Activated naive CD4-positive, alpha-beta T cell treated with anti-CD3 and anti-CD28 coated beads, Interleukin-2, amount 10 ng/mL, durations not matched to agents 7 days and 5 days (primary cell): Measurements from ENCODE around the gene NUTM2G.
"Not testable (repeated sequence)": the region's sequence is repeated elsewhere in the genome, so short reads cannot be mapped to it uniquely, and the experiment has no call there.

Source experiments
- CTCF ChIA-PET: fragments of 350-600 bp; sonication (Branson Sonifier 250); formaldehyde crosslinking; loops from one replicate; lab custom pipeline; 2021; ENCODE audit warnings: antibody characterized with exemption; lab: Charles Lee
- DNase-seq: peaks from one replicate; pipeline ENCODE4 v3.0.0-alpha.2; 2020
- H3K27ac Mint-ChIP-seq: one replicate; pipeline ENCODE4 v1.8.0; 2021; ENCODE audit warnings: mild to moderate bottlenecking, moderate library complexity, mixed read lengths
- H3K27me3 Mint-ChIP-seq: one replicate; pipeline ENCODE4 v1.8.0; 2021; ENCODE audit warnings: mild to moderate bottlenecking, mixed read lengths
- H3K36me3 Mint-ChIP-seq: one replicate; pipeline ENCODE4 v1.8.0; 2021; ENCODE audit warnings: mixed read lengths
- H3K4me1 Mint-ChIP-seq: one replicate; pipeline ENCODE4 v1.8.0; 2021; ENCODE audit warnings: mixed read lengths
- H3K4me3 Mint-ChIP-seq: one replicate; pipeline ENCODE4 v1.8.0; 2021; ENCODE audit warnings: mild to moderate bottlenecking, moderate library complexity, mixed read lengths
- H3K9me3 Mint-ChIP-seq: one replicate; pipeline ENCODE4 v1.8.0; 2021; ENCODE audit warnings: mixed read lengths

NUTM2G gene

GRCh38 chr9:96934097-96934496 lies 5.5 kb downstream of the NUTM2G start:
- DNase-seq, CTCF ChIA-PET, H3K27ac Mint-ChIP-seq, H3K4me1 Mint-ChIP-seq, H3K36me3 Mint-ChIP-seq, H3K4me3 Mint-ChIP-seq, H3K9me3 Mint-ChIP-seq, H3K27me3 Mint-ChIP-seq: not testable (repeated sequence)

DNA sequence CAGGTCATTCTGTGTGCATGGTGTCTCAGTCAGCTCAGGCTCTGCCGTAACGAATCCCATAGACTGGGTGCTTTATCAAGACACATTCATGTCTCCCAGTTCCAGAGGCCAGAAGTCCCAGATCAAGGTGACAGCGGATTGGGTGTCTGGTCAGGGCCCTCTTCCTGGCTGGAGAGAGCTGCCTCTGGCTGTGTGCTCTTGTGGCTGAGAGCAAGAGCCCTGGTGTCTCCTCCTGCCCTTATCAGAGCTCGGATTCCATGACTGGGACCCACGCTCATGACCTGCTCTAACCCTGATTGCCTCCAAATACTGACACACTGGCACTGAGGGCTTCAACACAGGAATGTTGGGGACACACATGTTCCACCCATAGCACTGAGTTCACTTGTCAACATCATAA lies 6.1 kb downstream of the NUTM2G start:
- CTCF ChIA-PET, H3K4me3 Mint-ChIP-seq, H3K27ac Mint-ChIP-seq: not testable (repeated sequence)

DNA sequence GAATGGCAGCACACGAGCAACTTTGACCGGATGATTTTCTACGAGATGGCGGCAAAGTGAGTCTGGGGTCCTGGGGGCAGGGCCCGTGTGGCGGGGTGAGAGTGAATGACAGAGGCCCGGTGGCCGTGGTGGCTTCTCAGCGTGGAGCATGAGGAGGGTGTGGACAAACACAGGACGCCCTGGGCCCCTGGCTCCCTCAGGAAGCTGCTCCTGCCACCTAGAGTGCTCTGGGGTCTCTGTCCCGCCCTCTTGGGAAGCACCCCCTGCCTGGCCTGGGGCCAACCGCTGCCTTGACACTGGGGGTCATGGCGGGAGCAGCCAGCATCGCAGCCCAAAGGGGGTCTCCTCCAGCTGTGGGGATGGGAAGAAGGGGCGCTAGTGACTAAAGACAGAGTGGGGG lies 6.8 kb downstream of the NUTM2G start:
- H3K9me3 Mint-ChIP-seq, H3K27ac Mint-ChIP-seq, H3K36me3 Mint-ChIP-seq, H3K4me3 Mint-ChIP-seq, H3K27me3 Mint-ChIP-seq, DNase-seq, CTCF ChIA-PET, H3K4me1 Mint-ChIP-seq: not testable (repeated sequence)

More for the DNA sequence above, 6.1 kb downstream of the NUTM2G start:
- not testable (repeated sequence) for DNase-seq, H3K9me3 Mint-ChIP-seq, H3K36me3 Mint-ChIP-seq, H3K4me1 Mint-ChIP-seq, H3K27me3 Mint-ChIP-seq

DNA sequence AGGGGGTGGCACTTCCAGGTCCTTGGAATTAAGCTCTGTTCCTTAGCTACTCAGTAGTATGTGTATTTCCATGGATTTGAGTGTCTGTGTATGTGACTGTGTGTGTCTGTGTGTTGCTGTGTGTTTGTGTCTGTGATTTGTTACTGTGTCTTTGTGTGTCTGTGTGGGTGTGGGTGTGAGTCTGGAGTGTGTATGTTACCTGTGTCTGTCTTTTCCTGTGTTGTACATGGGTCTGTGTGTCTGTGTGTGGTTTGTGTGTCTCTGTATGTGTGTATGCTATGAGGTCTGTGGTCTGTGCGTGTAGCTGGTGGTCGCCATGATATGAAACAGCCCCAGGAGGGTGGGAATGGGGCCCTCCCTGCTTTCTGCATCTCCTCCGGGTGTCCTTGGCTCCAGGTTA lies 8.8 kb downstream of the NUTM2G start:
- H3K4me3 Mint-ChIP-seq, H3K4me1 Mint-ChIP-seq, H3K9me3 Mint-ChIP-seq, H3K27ac Mint-ChIP-seq, DNase-seq, H3K27me3 Mint-ChIP-seq, CTCF ChIA-PET, H3K36me3 Mint-ChIP-seq: not testable (repeated sequence)

DNA sequence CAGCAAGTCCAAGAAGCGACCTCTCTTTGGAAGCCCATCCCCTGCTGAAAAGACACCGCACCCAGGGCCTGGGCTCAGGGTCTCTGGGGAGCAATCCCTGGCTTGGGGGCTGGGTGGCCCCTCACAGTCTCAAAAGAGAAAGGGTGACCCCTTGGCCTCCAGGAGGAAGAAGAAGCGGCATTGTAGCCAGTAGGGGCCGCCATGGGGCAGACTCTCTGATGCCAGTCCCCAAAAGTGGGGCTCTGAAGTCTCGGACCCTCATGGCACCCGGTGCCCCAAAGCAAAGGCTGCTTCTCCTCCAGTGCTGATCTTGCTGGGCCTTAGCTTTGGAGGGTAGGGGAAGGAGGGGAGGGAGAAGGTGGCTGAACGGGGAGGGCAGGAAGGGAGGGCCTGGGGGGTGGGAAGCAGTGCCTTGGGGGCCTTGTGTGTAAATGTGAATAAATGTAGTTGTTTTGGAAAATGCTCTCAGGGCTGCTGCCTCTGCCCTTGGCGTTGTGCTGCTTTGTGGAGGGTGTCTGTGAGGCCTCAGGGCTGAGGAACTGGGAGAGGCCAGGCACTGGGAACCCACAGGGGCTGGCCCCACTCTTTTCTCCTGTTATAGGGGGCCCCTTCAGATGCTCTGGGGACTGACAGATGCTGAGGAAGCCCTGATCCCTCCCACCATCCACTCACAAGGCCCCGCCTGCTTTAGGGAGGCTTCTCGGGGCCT lies 10.5 kb downstream of the NUTM2G start:
- H3K27me3 Mint-ChIP-seq, H3K4me3 Mint-ChIP-seq, H3K9me3 Mint-ChIP-seq, CTCF ChIA-PET, H3K4me1 Mint-ChIP-seq, H3K27ac Mint-ChIP-seq, DNase-seq, H3K36me3 Mint-ChIP-seq: not testable (repeated sequence)

DNA sequence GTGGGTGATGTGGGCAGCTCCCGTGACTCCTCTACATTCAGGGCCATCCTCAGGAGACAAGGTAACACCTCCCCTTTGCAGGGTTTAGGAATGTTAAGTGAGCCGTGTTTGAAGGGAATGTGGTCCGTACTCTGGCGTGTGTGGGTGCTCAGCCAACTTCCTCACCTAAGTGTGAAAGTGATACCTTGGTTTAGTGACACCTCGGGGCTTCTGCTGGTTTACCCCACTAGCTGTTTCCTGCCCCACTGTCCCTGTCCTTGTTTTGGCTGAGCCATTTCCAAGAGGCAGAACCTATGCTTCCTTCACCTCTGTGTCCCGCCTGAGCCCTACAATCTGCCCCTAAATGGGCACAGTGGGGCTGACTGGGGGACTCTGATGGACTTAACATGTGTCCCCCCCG lies 12.3 kb downstream of the NUTM2G start:
- H3K9me3 Mint-ChIP-seq, H3K4me3 Mint-ChIP-seq, H3K4me1 Mint-ChIP-seq, H3K36me3 Mint-ChIP-seq, DNase-seq, H3K27ac Mint-ChIP-seq, H3K27me3 Mint-ChIP-seq, CTCF ChIA-PET: not testable (repeated sequence)

GRCh38 chr9:96941628-96942027 lies 13.0 kb downstream of the NUTM2G start:
- H3K27me3 Mint-ChIP-seq, H3K27ac Mint-ChIP-seq, H3K9me3 Mint-ChIP-seq, CTCF ChIA-PET, H3K36me3 Mint-ChIP-seq, H3K4me1 Mint-ChIP-seq, DNase-seq, H3K4me3 Mint-ChIP-seq: not testable (repeated sequence)

GRCh38 chr9:96942181-96942580 lies 13.5 kb downstream of the NUTM2G start:
- DNase-seq, H3K36me3 Mint-ChIP-seq, H3K4me1 Mint-ChIP-seq, H3K27ac Mint-ChIP-seq, H3K27me3 Mint-ChIP-seq, H3K4me3 Mint-ChIP-seq, H3K9me3 Mint-ChIP-seq, CTCF ChIA-PET: not testable (repeated sequence)

- H3K4me1 Mint-ChIP-seq, CTCF ChIA-PET, H3K9me3 Mint-ChIP-seq, DNase-seq, H3K4me3 Mint-ChIP-seq, H3K36me3 Mint-ChIP-seq, H3K27ac Mint-ChIP-seq, H3K27me3 Mint-ChIP-seq: not testable (repeated sequence)
Measured at GRCh38 chr9:96949346-96949745, 20.7 kb downstream of the NUTM2G start.

GRCh38 chr9:96950539-96950938 lies 21.9 kb downstream of the NUTM2G start:
- H3K9me3 Mint-ChIP-seq, H3K27me3 Mint-ChIP-seq, CTCF ChIA-PET, H3K4me1 Mint-ChIP-seq, H3K36me3 Mint-ChIP-seq, DNase-seq, H3K4me3 Mint-ChIP-seq, H3K27ac Mint-ChIP-seq: not testable (repeated sequence)

DNA sequence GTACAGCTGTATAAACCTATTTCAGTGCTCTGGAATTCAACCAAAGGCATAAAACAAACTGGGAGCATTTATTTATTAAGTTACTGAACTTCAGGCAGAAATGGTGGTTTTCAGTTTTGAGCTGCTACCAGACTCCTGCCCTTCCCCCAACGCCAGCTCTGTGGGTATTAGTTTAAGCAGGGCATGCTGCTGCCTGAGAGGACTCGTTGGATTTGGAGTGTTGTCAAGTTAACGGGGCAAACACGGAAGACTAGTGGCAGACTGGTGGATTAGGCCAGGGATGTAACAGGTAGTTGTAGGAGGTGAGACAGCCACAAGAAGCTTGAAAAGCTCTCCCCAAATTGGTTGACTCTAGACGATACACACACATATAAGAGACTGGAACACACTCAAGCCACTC lies 38.9 kb downstream of the NUTM2G start:
- not testable (repeated sequence) for H3K27ac Mint-ChIP-seq

GRCh38 chr9:96972552-96972951 lies 43.9 kb downstream of the NUTM2G start:
- H3K27me3 Mint-ChIP-seq, H3K9me3 Mint-ChIP-seq, CTCF ChIA-PET, H3K36me3 Mint-ChIP-seq, DNase-seq, H3K4me3 Mint-ChIP-seq, H3K27ac Mint-ChIP-seq: not testable (repeated sequence)
- peaks cover 17% of the 10 kb centered on the region for H3K4me1 Mint-ChIP-seq

More for the DNA sequence above, 38.9 kb downstream of the NUTM2G start:
- H3K9me3 Mint-ChIP-seq, H3K4me3 Mint-ChIP-seq, DNase-seq, H3K36me3 Mint-ChIP-seq, CTCF ChIA-PET, H3K27me3 Mint-ChIP-seq, H3K4me1 Mint-ChIP-seq: not testable (repeated sequence)

GRCh38 chr9:96974037-96974436 lies 45.4 kb downstream of the NUTM2G start:
- H3K4me3 Mint-ChIP-seq, CTCF ChIA-PET, H3K36me3 Mint-ChIP-seq, H3K27ac Mint-ChIP-seq, H3K9me3 Mint-ChIP-seq, DNase-seq, H3K27me3 Mint-ChIP-seq: not testable (repeated sequence)
- H3K4me1 Mint-ChIP-seq: peaks cover 17% of the 10 kb centered on the region

DNA sequence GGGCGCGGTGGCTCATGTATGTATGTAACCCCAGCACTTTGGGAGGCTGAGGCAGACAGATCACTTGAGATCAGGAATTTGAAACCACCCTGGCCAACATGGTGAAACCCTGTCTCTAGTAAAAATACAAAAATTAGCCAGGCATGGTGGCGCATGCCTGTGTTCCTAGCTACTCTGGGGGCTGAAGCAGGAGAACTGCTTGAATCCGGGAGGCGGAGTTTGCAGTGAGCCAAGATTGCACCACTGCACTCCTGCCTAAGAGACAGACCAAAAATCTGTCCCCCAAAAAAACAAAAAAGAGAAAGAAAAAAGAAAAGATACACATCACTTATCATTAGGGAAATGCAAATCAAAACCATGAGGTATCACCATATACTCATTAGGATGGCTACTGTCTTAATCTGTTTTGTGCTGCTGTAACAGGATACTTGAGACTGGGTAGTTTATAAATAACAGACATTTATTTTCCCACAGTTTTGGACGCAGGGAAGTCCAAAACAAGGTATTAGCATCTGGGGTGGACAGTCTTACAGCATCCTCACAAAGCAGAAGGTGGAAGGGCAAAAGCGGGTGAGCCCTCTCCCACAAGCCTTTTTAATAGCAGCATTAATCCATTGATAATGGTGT lies 55.0 kb downstream of the NUTM2G start:
- H3K36me3 Mint-ChIP-seq, H3K4me3 Mint-ChIP-seq, H3K4me1 Mint-ChIP-seq, H3K27ac Mint-ChIP-seq, H3K27me3 Mint-ChIP-seq, DNase-seq, CTCF ChIA-PET, H3K9me3 Mint-ChIP-seq: not testable (repeated sequence)

DNA sequence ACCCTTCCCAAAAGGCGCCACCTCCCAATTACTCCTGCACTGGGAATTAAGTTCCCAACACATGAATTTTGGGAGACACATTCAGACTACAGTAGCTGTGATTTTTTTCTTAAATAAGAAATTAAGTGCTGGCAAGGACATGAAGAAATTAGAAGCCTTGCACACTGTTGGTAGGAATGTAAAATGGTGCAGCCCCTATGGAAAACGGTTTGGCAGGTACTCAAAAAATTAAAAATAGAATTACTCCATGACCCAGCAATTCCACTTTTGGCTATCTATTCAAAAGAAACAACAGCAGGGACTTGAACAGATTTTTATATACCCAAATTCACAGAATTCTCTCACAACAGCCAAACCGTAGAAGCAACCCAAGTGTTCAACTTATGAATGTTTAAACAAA lies 55.5 kb downstream of the NUTM2G start:
- H3K36me3 Mint-ChIP-seq, H3K4me1 Mint-ChIP-seq, H3K4me3 Mint-ChIP-seq, H3K27me3 Mint-ChIP-seq, H3K9me3 Mint-ChIP-seq, H3K27ac Mint-ChIP-seq, CTCF ChIA-PET, DNase-seq: not testable (repeated sequence)
